DMS114 treated with DMSO at 0.1 percent for 48 hours (cell line): Measurements from ENCODE around the gene RPL27A.
"Not testable (repeated sequence)": the region's sequence is repeated elsewhere in the genome, so short reads cannot be mapped to it uniquely, and the experiment has no call there.

ENCODE experiments used
- DNase-seq: peaks from one replicate; lab custom pipeline; 2025; ENCODE audit not compliant: unreplicated experiment; lab: John Stamatoyannopoulos, UW

RPL27A gene

DNA sequence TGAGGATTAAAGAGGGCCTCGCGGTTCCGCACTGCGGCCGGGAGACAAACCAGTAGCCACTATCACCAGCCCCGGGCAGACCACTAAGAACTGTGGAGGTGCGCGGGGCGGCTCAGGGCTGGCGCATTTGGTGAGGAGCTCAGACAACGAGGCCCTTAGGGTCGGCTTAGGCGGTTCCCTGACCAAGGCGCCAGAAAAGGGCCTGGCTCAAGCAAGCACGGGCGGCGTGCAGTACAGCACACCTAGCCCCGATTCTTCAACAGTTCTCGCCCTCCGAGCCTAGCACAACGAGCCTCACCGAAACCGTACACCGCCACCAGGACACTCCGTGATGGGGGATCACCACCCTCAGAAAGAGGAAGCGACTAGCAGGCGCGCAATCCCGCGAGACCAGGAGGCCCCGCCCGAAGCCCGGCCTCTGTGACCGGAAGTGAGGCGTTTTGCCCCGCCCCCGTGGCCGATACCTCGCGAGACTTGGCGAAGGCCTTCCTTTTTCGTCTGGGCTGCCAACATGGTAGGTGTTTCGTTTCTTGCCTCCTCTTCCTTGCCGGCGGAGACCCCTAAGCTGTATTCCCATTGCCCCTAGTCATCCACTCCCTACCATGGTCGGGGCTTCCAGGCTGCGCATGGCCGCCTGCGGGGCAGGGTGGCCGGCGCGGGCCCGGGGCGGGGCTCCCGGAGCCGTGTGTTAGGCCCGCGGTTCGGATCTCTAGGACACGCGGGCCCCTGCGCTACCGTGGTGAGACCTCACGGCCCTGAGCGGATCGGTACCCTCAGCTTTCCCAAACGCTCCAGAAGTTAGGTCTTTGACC lies at the start of gene RPL27A, which contains the start of gene TRIM66:
TSS of gene RPL27A (plus strand) at position 490 of the 812 bp plus-strand sequence. CDS start at position 512, 22 bp downstream.
TSS of gene TRIM66 (minus strand) at position 363 of the 812 bp plus-strand sequence. CDS start 10,391 bp downstream, outside the sequence.
- peak; percentile 74 for DNase-seq

DNA sequence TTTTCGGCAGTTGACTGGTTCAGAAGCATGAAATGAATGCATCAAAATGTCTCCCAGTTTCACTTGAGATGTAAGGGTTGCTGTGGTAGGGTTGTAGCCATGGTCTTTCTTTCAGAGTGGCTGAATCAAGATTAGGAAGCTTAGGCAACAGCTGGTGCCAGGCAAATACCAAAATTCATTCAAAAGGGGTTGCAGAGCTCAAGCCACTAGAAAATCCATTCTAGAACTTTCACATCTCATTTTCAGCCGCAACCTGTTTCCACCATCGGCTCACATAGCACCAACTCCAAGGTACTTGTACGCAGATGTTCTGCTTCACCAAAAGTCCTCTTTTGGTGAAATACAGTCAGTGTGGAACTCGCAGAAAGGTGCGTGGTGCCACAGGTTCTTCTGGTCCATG lies 48.1 kb upstream of the RPL27A start:
- no peak for DNase-seq

DNA sequence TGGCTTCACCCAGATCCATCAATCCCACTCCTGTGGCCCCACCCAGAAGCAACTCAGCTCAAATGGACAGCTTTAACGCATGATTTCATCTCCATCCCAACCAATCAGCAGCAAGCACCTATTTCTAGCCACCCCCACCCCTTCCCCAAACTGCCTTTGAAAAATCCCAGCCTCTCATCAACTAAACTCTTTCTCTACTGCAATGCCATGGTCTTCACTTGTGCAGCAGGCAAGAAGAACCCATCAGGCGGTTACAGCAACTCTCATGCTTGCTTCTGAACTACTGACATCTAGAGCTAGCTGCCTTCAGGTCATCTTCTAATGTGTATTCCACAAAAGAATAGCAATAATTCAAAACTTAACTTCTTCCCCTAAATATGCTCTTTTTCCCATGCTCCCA lies 46.5 kb upstream of the RPL27A start:
- DNase-seq, result no peak

DNA sequence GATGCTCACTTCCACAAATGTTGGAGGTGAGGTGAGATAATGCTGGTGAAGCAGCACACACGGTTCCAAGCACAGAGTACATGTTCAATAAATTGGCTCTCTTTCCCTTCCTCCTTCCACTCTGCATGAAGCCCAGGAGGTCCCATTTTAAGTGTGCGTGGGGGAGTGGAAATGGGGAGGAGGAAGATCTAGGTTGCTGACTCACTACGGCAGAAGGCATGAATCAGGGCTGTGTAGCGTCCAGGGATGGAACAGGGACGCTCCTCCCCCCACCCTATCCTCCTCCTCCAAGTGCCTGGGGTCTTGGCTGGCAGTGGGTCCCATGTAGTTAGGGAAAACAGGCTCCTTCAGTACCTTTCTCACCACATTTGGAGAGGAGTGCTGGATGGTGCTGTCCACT lies 44.3 kb upstream of the RPL27A start:
- DNase-seq, result no peak

DNA sequence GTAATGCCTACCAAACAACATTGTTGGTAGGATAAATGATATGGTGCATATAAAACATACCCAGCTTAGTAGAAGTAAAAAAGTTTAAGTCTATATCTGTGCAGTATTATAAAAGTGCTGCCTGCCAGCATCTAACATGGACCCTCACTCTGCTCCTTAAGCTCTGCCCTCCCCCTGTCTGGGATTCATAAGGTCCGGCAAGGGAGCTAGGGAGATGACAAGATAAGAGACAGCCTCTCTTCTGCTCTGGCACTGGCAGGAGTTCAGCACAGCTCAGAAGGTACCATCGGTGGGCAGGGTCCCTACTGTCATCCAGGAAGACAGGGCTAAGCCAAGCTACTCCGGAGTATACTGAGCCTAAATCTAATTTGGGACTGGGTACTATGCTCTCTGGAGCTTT lies 42.9 kb upstream of the RPL27A start:
- no peak for DNase-seq

DNA sequence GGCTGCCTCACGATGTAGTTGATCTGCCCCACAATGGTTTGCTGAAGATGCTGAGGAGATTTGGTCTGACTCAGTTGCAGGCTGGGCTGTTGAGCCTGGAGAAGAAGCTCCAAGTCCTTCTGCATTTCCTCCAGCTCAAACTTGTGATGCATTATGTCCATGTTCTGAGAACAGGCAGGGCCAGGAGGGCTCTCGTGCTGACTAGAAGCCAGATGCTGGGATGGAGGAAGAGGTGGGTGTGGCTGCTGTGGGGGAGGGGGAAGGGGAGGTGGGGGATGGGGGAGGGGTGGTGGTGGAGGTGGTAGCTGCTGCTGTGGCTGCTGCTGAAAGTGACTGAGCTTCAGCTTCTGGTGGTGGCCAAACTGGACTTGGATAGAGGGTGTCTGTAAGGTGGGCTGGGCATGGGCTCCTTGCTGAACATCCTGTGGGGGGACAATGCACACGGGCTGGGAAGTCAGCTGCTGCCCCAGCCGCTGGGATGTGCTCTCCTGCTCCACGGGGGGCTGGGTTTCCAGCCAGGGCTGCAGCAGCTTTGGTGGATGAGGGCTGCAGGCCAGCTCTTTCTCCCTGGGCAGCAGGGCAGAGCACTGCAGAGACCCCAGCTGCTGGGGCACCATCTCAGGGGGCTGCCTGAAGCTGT lies 42.2 kb upstream of the RPL27A start:
- DNase-seq, result no peak

DNA sequence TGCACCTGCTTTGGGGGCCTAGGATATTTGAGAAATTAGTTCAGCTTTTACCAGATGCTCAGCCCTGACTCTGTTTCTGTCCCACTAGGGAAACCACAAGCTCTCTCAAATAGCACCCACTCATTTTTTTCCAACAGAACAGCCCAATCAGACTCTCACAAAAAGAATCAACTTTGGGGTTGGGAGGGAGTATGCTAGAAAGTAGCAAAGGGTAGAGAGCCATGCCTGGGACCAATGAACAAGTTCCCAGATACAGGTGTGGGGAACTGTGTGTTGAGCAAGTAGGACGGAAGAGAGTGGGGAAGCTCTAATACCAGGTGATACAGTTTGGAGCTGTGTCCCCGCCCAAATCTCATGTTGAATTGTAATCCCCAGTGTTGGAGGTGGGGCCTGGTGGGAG lies 41.3 kb upstream of the RPL27A start:
- no peak for DNase-seq

DNA sequence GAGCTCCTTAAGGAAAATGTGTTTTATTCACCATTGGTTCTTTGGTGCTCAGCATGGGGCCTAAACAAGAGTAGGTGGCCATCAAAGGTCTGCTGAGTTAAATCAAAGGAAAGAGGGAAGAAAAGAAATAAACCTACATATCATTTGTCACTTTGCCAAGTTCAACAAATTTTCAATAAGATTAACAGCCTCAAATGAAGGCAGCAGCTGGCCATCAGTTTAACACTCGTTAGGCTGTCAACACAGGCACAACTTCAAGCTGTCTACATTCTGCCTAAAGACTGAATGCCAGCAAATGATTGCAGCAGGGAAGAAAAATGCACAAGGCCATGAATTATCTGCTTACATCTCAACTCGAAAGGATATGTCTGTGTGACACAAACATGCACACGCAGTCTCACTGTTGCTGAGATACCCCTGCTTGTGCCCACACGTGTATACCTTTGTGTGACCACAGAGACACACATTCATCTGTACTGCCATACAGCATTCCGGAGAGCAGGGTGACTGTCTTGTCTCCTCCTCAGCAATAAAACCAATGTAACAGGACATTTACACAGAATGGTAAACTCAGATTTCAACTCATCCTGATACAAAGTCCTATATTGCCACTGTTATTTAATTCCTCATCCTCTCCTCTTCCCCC lies 40.3 kb upstream of the RPL27A start:
- DNase-seq, result no peak

DNA sequence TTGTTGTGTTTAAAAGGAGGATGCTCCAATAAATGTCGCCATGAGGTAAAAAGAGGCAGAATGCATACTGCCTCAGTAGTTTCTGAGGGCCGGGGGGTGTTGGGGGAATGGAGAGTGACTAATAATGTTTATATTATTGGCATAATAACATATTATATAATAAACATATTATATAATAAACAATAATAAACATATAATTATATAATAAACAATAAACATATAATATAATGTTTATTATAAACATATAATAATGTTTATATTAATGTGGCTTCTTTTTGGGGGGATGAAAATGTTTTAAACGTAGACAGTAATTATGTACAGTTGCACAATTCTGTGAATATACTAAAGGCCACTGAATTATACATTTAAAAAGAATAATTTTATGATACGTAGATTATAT lies 35.7 kb upstream of the RPL27A start:
- no peak for DNase-seq

DNA sequence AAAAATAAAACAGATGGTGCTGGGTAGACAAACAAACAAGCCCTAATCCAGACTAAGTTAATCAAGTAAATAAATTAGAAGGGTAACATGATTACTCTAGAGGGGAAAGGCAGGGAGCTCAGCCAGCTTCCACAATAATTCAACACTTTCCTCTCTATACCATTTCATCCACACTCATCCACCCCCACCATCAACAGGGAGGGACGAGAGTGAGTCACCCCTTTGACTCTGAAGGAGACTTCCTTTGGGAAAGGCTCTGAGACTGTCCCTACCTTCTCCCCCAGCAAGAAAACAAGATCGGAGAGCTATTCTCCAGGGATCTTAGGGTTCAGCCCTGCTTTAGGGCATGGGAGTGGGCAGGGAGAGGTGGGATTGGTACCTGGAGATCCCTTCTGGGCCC lies 33.2 kb upstream of the RPL27A start:
- DNase-seq, result no peak

DNA sequence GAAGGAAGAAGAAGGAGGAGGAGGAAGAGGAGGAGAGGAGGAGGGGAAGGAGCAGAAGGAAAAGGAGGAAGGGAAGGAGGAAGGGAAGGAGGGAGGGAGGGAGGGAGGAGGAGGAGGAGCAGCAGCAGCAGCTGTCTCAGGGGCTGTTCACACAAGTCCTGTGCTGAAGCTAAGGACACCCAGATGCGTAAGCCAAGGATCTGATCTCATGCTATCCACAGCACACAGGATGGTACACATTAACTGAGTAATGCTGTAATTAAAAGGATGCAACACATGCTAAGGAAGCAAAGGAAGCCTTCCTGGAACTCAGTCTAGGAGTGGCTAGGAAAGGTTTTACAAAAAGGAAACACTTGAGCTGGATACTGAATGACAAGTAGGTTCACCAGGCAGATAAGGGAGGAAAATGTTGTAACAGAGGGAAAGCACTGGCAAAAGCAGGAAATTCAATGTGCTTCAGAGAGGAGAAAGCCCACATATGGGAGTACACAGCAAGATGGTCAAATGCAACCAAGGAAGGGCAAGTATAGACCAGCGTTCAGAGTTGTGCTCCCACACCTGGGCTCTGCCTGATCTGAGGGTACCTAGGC lies 32.1 kb upstream of the RPL27A start:
- no peak for DNase-seq

DNA sequence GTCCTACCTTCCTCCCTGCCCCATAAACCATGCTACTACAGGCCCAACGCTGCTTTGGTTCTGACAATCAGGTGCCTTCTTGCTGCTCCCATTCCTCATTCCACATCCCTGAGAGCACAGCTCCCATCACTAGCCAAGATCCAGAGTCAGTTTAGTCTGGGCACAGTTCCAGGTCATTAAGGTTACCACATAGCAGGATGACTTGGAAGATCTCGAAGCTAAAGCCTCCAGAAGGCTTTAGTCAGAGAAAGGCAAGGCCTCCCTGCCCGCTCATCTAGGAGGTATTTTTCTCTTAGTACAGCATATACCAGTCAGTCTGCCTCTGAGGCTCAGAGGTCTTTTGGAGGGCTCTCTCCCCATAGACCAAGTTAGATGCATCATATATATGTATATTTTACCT lies 30.5 kb upstream of the RPL27A start:
- no peak for DNase-seq

DNA sequence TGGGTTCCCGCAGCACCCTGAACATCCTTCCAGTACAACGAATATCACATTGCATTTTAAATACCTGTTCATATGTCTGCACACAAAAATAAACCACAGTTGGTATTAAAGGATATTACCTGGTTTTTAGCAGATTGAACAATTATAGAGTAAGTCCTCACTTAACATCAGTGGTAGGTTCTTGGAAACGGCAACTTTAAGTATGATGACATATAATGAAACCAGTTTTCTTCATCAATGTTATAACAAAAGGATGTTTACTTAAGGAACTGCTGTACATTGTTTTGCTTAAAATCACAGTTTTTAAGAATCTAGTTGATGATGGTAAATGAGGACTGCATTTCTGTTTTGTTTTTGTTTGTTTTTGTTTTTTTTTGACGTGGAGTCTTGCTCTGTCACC lies 28.1 kb upstream of the RPL27A start:
- no peak for DNase-seq

DNA sequence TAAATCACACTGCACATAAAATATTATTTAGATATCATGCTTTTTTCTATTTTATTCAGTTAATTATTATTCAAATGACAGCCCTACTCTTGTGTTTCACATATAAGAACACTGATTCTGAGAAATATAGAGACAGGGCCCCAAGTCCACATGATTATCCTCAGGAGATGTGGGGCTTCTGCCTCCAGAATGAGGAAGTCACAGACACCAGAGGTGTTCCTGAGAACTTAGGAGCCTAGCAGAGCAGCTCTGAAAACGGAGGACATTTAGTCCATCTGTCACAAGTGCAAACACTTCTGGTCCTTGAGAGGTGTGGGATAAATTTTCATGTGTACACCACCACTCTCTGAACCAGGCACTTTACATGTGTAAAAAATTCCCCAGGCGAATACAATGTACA lies 26.3 kb upstream of the RPL27A start:
- DNase-seq, result no peak

DNA sequence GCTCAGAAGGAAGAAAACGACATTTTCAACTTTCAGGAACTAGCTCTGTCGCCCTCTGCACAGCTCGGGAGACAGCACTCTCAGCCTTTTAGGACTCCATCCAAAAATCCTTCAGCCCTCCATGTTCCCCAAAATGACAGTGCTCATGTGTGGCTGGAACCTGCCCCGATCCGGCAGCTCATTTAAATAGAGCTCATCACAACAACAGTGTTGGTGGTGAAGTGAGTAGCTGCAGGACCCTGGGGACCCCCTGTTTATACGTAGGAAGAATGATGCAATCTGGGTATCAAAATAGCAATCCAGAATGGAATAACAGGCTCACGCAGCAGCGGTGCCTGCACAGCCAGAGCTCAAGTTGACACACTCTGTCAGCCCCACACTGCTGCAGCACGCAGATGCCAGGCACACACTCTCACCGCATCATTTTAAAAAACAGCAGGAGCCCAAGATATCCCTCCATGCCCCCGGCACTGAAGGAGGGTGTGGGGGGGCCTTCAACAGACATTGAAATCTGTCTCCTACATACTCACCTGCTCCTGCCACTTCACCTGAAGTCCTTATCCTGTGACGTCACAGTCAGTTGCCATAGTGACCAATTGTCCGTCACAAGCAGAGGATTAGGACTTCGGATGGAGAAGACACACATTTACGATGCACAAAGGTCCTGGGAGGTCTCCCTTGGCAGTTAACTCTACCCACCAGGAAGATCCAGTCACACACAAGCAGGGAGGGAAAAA lies 24.1 kb upstream of the RPL27A start:
- DNase-seq, result no peak

DNA sequence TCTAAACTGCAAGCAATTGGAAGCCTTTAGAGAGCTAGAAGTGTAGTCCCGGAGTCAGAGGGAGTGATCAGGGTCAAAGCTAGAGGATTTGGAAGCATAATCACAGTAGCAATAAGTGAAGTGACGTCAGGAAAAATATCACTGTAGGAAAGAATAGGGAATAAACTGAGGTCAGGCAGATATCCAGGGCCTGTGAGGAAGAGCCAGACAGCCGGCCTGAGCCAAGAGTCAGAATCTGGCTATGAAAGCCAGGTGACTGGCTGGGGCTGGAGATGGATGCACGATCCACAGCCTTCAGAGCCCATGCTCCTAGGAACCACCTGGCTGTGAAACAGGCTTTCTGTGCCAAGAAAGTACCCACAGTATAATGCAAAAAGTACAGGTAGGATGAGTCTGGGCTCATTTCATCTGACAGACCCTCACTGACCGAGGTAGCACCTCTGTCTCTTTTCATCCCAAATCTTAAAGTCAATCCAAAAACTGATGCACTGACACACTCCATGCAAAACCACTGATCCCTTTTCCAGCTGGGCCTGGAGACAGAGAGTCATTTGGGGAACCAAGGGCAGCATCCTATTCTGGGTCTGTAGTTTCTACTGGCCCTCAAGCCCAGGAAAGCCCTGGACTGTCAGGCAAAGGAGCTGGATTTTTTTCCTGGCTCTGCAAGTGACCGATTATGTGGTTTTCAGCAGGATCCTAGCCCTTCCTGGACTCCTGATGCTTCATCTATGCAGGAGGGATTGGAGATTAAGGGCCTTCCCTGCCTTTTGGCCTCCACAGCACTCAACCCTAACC lies 21.4 kb upstream of the RPL27A start:
- DNase-seq, result no peak

DNA sequence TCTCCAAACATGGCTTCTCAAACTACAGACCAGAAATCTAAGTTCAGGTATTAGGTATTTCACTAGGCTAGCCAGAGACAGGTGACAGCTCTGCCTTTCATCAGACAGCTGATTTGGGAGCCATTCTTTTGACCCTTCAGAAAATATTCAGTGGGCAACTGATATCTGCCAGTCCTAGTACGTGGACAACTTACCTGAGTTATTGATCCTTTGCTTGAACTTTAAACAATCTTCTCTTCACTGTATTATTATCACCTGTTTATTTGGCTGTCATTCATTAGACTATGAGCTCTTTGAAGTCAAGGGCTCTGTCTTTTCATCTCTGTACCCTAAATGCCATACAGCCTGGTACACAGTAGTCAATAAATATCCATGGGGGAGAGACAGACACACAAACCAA lies 17.4 kb upstream of the RPL27A start:
- no peak for DNase-seq

DNA sequence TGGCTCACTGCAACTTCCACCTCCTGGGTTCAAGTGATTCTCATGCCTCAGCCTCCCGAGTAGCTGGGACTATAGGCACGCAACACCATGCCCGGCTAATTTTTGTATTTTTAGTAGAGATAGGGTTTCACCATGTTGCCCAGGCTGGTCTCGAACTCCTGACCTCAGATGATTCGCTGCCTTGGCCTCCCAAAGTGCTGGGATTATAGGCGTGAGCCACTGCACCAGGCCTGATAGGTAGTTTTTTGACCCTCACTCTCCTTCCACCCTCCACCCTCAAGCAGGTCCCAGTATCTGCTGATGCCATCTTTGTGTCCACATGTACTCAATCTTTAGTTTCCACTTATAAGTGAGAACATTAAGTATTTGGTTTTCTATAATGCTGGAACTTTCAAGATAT lies 12.5 kb upstream of the RPL27A start:
- not testable (repeated sequence) for DNase-seq

DNA sequence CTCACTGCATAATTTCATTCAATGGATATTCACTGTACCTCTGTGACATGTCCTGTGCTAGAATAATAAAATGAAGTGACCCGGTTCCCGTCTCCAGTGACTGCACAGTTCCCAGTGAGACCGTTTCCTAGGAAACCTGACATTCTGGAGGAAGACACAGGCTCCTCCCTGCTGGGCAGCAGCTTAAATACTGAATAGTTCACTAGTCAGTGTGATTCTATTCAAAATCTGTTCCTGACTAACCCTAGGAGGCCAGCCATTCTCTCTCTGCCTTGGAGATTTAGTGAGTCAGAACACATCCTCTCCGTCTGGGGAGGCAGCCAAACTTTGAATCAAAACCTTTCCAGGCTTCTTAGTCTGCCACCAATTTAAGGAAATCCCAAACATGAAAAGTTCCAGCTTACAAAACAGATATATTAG lies 11.4 kb upstream of the RPL27A start:
- DNase-seq, result no peak

DNA sequence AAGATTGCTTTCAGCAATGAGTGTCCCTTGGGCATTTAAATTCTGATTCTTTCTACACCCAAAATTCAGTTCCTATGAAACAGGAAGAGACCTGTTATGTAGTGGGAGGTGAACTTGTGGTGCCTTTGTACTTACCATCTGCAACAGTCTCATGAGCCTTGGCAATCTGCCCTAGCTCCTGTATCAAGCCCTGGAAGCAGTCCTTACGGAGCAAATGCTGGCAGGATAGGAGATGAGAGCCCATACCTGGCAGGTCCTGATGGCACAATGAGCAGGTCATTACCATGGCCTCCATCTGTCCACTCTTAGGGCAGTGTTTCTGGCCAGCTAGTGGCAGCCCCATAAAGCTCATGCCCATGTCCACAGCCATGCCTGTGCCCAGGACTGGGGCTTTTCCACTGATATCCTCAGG lies 10.9 kb upstream of the RPL27A start:
- no peak for DNase-seq
